Smooth muscle cell (in vitro differentiated cells): ENCODE measurements around the gene IGFN1. TPM values are rescaled to one million over a fixed set of nuclear protein-coding genes. Genes with fewer than 3 reads are reported as not detected.

Source experiments
- DNase-seq: peaks from one replicate; lab custom pipeline; 2025; ENCODE audit not compliant: unreplicated experiment; lab: John Stamatoyannopoulos, UW
- H2AFZ ChIP-seq: fragments of 200-600 bp; sonication (generic); 2 replicates; pipeline ENCODE4 v1.6.0; 2016; ENCODE audit warnings: antibody characterized with exemption, low read depth, mild to moderate bottlenecking
- H3F3A ChIP-seq: fragments of 200-600 bp; sonication (generic); 2 replicates; pipeline ENCODE4 v1.6.0; 2017; ENCODE audit warnings: antibody characterized with exemption, low read depth
- H3K27ac ChIP-seq: fragments of 200-600 bp; sonication (generic); 2 replicates; pipeline ENCODE4 v1.5.1; 2016; ENCODE audit warnings: low read depth, mild to moderate bottlenecking
- H3K27me3 ChIP-seq: fragments of 200-600 bp; sonication (generic); 2 replicates; pipeline ENCODE4 v1.6.1; 2016; ENCODE audit warnings: low read depth, mild to moderate bottlenecking
- H3K36me3 ChIP-seq: fragments of 200-600 bp; sonication (generic); 2 replicates; pipeline ENCODE4 v1.5.1; 2016; ENCODE audit warnings: low read depth
- H3K4me1 ChIP-seq: fragments of 200-600 bp; sonication (generic); 2 replicates; pipeline ENCODE4 v1.5.1; 2016; ENCODE audit warnings: low read depth
- H3K4me2 ChIP-seq: fragments of 200-600 bp; sonication (generic); 2 replicates; pipeline ENCODE4 v1.6.0; 2016; ENCODE audit warnings: mild to moderate bottlenecking
- H3K4me3 ChIP-seq: fragments of 200-600 bp; sonication (generic); 2 replicates; pipeline ENCODE4 v1.5.1; 2016; ENCODE audit warnings: mild to moderate bottlenecking
- H3K79me2 ChIP-seq: fragments of 200-600 bp; sonication (generic); 2 replicates; pipeline ENCODE4 v1.6.0; 2016; ENCODE audit warnings: low read depth, mild to moderate bottlenecking
- H3K9ac ChIP-seq: fragments of 200-600 bp; sonication (generic); 2 replicates; pipeline ENCODE4 v1.6.0; 2016; ENCODE audit warnings: low read depth
- H3K9me3 ChIP-seq: fragments of 200-600 bp; sonication (generic); replicated peaks from 2 replicates; pipeline ENCODE4 v1.5.1; 2016; ENCODE audit warnings: low read depth
- H4K20me1 ChIP-seq: fragments of 200-600 bp; sonication (generic); 2 replicates; pipeline ENCODE4 v1.6.0; 2016; ENCODE audit warnings: low read depth
- WGBS: methylation state at CpG from one replicate; pipeline ENCODE4 v1.1.7; 2016; ENCODE audit warnings: low lambda C conversion rate; 5-methylcytosine and 5-hydroxymethylcytosine counted together
- polyA plus RNA-seq: library from polyadenylated mRNA; unstranded; fragments of >200 nt; fragmentation: Nextera tagmentation; extraction: Ambion mirVana; gene quantifications from 2 replicates; pipeline ENCODE4 v1.2.1, GENCODE V29; 2016
- total RNA-seq: library from RNA; depleted of rRNA; stranded (reverse); fragments of >200 nt; gene quantifications from 2 replicates; pipeline ENCODE4 v1.2.3, GENCODE V29; 2014
- TF ChIP-seq, protein P1 (sequence below): fragments of 200-600 bp; sonication (generic); IDR thresholded peaks from 2 replicates; pipeline ENCODE4 v1.5.1; 2017; ENCODE audit warnings: borderline replicate concordance, mild to moderate bottlenecking, antibody characterized with exemption; ENCODE audit not compliant: insufficient read depth, poor library complexity, severe bottlenecking

The IGFN1 gene
- total and polyA plus RNA-seq, 2 experiments from 2014 or later, result not detected

DNA sequence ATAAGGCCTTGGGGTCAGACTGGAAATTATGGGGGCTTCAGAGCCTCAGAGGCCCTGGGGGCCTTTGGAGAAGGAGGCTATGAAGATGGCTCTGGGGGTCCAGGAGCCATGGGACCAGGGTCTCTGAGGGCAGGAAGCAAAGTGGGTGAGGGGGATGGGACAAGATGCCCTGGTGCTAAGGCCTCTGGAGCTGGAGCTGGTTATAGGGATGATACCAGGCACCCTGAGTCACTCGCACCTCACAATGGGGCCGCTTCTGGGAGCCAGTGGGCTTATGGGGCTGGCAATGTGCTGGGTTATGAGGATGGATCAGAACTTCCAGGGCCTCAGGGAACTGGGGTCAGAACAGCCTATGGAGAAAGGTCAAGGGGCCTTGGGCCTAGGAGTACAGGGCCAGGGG is 17.6 kb downstream of the IGFN1 start:
- peaks cover 24% of the 10 kb centered on the region for H3K27me3 ChIP-seq
- no peaks in the 10 kb centered on the region for H3K4me1 ChIP-seq
- no peak overlapping the region for H3K4me2 ChIP-seq
- H2AFZ ChIP-seq, result no peak overlapping the region
- H3F3A ChIP-seq, result no peaks in the 10 kb centered on the region
- no peaks in the 10 kb centered on the region for H3K36me3 ChIP-seq
- no peak overlapping the region for H3K4me3 ChIP-seq
- TF ChIP-seq, protein P1, sequence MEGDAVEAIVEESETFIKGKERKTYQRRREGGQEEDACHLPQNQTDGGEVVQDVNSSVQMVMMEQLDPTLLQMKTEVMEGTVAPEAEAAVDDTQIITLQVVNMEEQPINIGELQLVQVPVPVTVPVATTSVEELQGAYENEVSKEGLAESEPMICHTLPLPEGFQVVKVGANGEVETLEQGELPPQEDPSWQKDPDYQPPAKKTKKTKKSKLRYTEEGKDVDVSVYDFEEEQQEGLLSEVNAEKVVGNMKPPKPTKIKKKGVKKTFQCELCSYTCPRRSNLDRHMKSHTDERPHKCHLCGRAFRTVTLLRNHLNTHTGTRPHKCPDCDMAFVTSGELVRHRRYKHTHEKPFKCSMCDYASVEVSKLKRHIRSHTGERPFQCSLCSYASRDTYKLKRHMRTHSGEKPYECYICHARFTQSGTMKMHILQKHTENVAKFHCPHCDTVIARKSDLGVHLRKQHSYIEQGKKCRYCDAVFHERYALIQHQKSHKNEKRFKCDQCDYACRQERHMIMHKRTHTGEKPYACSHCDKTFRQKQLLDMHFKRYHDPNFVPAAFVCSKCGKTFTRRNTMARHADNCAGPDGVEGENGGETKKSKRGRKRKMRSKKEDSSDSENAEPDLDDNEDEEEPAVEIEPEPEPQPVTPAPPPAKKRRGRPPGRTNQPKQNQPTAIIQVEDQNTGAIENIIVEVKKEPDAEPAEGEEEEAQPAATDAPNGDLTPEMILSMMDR, result no peak
- H4K20me1 ChIP-seq, result no peaks in the 10 kb centered on the region
- WGBS, result 94% methylated on average over 2 of the region's 2 CpGs
- DNase-seq, result no peak
- no peak overlapping the region for H3K27ac ChIP-seq
- H3K9ac ChIP-seq, result no peak overlapping the region
- H3K9me3 ChIP-seq, result no peaks in the 10 kb centered on the region
- no peaks in the 10 kb centered on the region for H3K79me2 ChIP-seq

DNA sequence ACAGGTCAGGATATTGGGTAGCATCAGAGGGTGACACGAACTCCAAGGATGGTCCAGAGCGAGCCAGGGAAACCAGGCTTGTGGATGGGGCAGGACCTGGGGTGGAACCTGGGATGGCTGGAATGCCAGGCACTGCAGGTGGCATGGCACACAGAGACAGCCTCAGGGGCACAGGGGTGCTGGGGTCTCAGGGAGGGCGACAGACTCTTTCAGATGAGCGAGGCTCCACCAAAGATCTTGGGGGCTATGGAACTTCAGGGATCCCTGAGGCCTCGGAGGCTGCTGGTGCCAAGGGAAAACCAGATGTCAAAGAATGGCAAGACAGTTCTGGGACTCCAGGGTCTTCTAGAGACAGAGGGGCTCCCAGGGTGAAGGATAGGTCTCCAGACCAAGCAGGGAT is 21.4 kb downstream of the IGFN1 start:
- no peak for DNase-seq
- H2AFZ ChIP-seq, result no peak overlapping the region
- WGBS, result 90% methylated on average over 5 of the region's 5 CpGs
- H3K9me3 ChIP-seq, result no peaks in the 10 kb centered on the region
- no peak overlapping the region for H3K9ac ChIP-seq
- no peak overlapping the region for H3K27ac ChIP-seq
- H3K4me1 ChIP-seq, result no peaks in the 10 kb centered on the region
- H3F3A ChIP-seq, result no peaks in the 10 kb centered on the region
- no peaks in the 10 kb centered on the region for H3K79me2 ChIP-seq
- no peaks in the 10 kb centered on the region for H3K36me3 ChIP-seq
- no peaks in the 10 kb centered on the region for H4K20me1 ChIP-seq
- TF ChIP-seq, protein P1, result no peak
- no peak overlapping the region for H3K4me2 ChIP-seq
- H3K27me3 ChIP-seq, result peaks cover 24% of the 10 kb centered on the region
- H3K4me3 ChIP-seq, result no peak overlapping the region

DNA sequence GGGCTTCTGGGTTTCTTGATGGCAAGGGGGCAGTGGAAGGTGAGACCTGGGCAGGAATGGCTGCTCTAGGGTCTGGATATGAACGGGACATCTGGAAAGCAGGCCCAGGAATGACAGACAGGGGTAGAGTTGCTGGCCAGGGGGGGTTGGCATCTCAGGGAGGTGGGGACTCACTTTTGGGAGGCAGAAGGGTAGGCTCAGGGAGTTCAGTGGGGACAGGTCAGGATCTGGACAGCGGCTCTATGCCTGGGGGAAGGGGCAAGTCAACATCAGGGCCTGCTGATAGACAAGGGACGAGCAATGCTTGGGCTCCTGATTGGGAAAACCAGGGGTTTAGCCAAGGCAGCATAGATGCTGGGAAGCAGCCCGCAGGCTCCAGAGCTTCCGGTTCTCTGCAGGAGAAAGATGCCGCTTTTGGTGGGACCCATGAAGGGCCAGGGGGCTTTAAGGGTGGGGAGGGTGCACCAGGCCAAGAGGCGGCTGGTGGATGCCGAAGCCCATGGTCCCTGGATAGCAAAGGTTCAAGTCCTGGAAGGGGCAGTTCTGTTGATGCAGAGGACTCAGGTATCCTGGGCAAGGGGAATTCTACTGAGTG is 21.9 kb downstream of the IGFN1 start:
- H3K4me2 ChIP-seq, result no peak overlapping the region
- no peak overlapping the region for H2AFZ ChIP-seq
- TF ChIP-seq, protein P1, result no peak
- no peaks in the 10 kb centered on the region for H3K9me3 ChIP-seq
- H4K20me1 ChIP-seq, result no peaks in the 10 kb centered on the region
- DNase-seq, result no peak
- no peak overlapping the region for H3K9ac ChIP-seq
- no peaks in the 10 kb centered on the region for H3K4me1 ChIP-seq
- no peaks in the 10 kb centered on the region for H3K79me2 ChIP-seq
- no peaks in the 10 kb centered on the region for H3F3A ChIP-seq
- no peaks in the 10 kb centered on the region for H3K36me3 ChIP-seq
- H3K27ac ChIP-seq, result no peak overlapping the region
- 96% methylated on average over 8 of the region's 8 CpGs for WGBS
- no peak overlapping the region for H3K4me3 ChIP-seq
- H3K27me3 ChIP-seq, result peaks cover 24% of the 10 kb centered on the region

DNA sequence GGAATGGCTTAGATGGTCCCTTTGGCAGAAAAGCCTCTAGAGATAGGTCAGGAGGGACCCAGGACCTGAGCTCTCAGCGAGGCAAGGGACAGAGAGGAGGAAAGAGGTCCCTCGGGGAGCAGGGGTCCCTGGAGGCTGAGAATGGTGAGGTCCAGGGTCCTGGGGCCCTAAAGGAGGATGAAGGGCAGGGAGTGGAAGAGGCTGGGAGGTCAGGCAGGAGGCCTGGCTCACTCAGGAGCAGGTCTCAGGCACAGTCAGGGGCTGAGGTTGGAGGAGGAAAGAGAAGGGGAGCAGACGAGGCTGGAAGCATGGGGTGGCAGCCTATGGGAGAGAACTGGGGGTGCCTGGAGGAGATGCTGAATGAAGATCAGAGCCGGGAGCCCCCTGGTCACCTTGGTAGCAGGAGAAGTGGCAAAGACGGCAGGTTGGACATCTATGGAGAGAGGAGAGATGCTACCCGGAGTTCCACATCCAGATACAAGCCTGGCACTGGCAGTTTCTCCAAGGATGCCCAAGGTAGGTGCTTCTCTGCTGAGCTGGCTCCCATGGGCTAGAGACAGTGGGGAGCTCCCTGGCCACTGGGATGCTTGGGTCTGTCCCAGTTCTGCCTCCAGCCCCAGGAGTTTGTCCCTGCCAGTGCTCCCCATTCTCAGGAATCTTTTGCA is 22.6 kb downstream of the IGFN1 start:
- 86% methylated on average over 6 of the region's 6 CpGs for WGBS
- H3K4me3 ChIP-seq, result no peak overlapping the region
- H3K79me2 ChIP-seq, result no peaks in the 10 kb centered on the region
- no peaks in the 10 kb centered on the region for H3K4me1 ChIP-seq
- TF ChIP-seq, protein P1, result no peak
- no peak overlapping the region for H2AFZ ChIP-seq
- no peak overlapping the region for H3K27ac ChIP-seq
- no peaks in the 10 kb centered on the region for H3F3A ChIP-seq
- H3K4me2 ChIP-seq, result no peak overlapping the region
- no peaks in the 10 kb centered on the region for H3K9me3 ChIP-seq
- H3K36me3 ChIP-seq, result no peaks in the 10 kb centered on the region
- H3K27me3 ChIP-seq, result peaks cover 24% of the 10 kb centered on the region
- H4K20me1 ChIP-seq, result no peaks in the 10 kb centered on the region
- no peak for DNase-seq
- no peak overlapping the region for H3K9ac ChIP-seq
